Skeletal muscle satellite cell (primary cell): ENCODE data around the gene SDHAF4.
"Not testable (repeated sequence)": the region's sequence is repeated elsewhere in the genome, so short reads cannot be mapped to it uniquely, and the experiment has no call there.

Experiments
- H3K27me3 ChIP-seq: 2 replicates; pipeline ENCODE4 v1.7.0; 2013; ENCODE audit warnings: low read length; ENCODE audit not compliant: control insufficient read depth, insufficient read depth
- H3K36me3 ChIP-seq: 2 replicates; pipeline ENCODE4 v1.7.0; 2013; ENCODE audit warnings: mild to moderate bottlenecking, control low read depth, low read length; ENCODE audit not compliant: insufficient read depth
- H3K4me1 ChIP-seq: 2 replicates; pipeline ENCODE4 v1.7.0; 2013; ENCODE audit warnings: low read length; ENCODE audit not compliant: control insufficient read depth, insufficient read depth
- H3K4me2 ChIP-seq: 2 replicates; pipeline ENCODE4 v1.7.0; 2013; ENCODE audit warnings: mild to moderate bottlenecking, low read length
- H3K4me3 ChIP-seq: 2 replicates; pipeline ENCODE4 v1.7.0; 2013; ENCODE audit warnings: low read length
- H3K9ac ChIP-seq: 2 replicates; pipeline ENCODE4 v1.7.0; 2013; ENCODE audit warnings: mild to moderate bottlenecking, low read depth, low read length, moderate library complexity
- H3K9me3 ChIP-seq: replicated peaks from 2 replicates; pipeline ENCODE4 v1.7.0; 2013; ENCODE audit warnings: mild to moderate bottlenecking, control low read depth, low read length

The SDHAF4 gene

GRCh38 chr6:70549327-70549726 is 17.4 kb upstream of the SDHAF4 start:
- H3K4me1 ChIP-seq: peaks cover 13% of the 10 kb centered on the region
- H3K9ac ChIP-seq: no peak overlapping the region

DNA sequence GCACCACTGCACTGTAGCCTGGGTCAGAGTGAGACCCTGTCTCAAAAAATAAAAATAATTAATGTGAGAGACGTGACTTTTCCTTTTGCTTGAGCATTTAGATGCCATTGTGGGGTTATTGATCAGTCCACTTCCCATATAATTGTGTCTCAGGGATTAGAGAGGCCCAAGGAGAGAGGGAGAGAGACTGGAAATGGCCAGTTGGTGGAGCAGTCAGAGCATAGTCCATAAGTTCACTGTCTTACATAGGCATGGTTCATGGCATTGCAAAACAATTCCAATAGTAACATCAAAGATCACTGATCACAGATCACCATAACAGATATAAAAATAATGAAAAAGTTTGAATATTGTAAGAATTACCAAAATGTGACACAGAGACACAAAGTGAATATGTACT is 15.2 kb upstream of the SDHAF4 start:
- no peak overlapping the region for H3K4me2 ChIP-seq
- no peaks in the 10 kb centered on the region for H3K36me3 ChIP-seq
- H3K4me3 ChIP-seq: no peak overlapping the region
- H3K9me3 ChIP-seq: no peaks in the 10 kb centered on the region
- H3K27me3 ChIP-seq: no peaks in the 10 kb centered on the region
- H3K9ac ChIP-seq: no peak overlapping the region
- peaks cover 13% of the 10 kb centered on the region for H3K4me1 ChIP-seq

More at GRCh38 chr6:70549327-70549726, 17.4 kb upstream of the SDHAF4 start:
- no peaks in the 10 kb centered on the region for H3K36me3 ChIP-seq
- H3K27me3 ChIP-seq: no peaks in the 10 kb centered on the region
- no peak overlapping the region for H3K4me2 ChIP-seq
- H3K9me3 ChIP-seq: no peaks in the 10 kb centered on the region
- no peak overlapping the region for H3K4me3 ChIP-seq

GRCh38 chr6:70552286-70552940 is 14.3 kb upstream of the SDHAF4 start:
- H3K9me3 ChIP-seq, H3K36me3 ChIP-seq, H3K27me3 ChIP-seq, H3K4me3 ChIP-seq, H3K9ac ChIP-seq, H3K4me2 ChIP-seq: not testable (repeated sequence)
- peaks cover 13% of the 10 kb centered on the region for H3K4me1 ChIP-seq

- H3K27me3 ChIP-seq: no peaks in the 10 kb centered on the region
- H3K36me3 ChIP-seq: no peaks in the 10 kb centered on the region
- H3K9ac ChIP-seq: no peak overlapping the region
- H3K9me3 ChIP-seq: no peaks in the 10 kb centered on the region
- peaks cover 9% of the 10 kb centered on the region for H3K4me1 ChIP-seq
- no peak overlapping the region for H3K4me3 ChIP-seq
- no peak overlapping the region for H3K4me2 ChIP-seq
Measured at GRCh38 chr6:70552974-70553373, 13.8 kb upstream of the SDHAF4 start.

- Histone ChIP-seq H3K9me3 (no peaks in the 10 kb centered on the region), H3K27me3 (no peaks in the 10 kb centered on the region), H3K4me1 (no peaks in the 10 kb centered on the region), H3K4me3 (no peak overlapping the region), H3K4me2 (no peak overlapping the region), H3K9ac (no peak overlapping the region), H3K36me3 (no peaks in the 10 kb centered on the region)
Measured at GRCh38 chr6:70557998-70558397, 8.7 kb upstream of the SDHAF4 start.

GRCh38 chr6:70562401-70562800 is 4.3 kb upstream of the SDHAF4 start:
- H3K4me2 ChIP-seq, H3K9ac ChIP-seq, H3K9me3 ChIP-seq, H3K27me3 ChIP-seq, H3K4me1 ChIP-seq, H3K4me3 ChIP-seq, H3K36me3 ChIP-seq: not testable (repeated sequence)

GRCh38 chr6:70563530-70563929 is 3.2 kb upstream of the SDHAF4 start:
- Histone ChIP-seq H3K27me3 (no peaks in the 10 kb centered on the region), H3K4me3 (no peak overlapping the region), H3K9ac (no peak overlapping the region), H3K4me2 (no peak overlapping the region), H3K4me1 (peaks cover 4% of the 10 kb centered on the region), H3K9me3 (no peaks in the 10 kb centered on the region), H3K36me3 (no peaks in the 10 kb centered on the region)

GRCh38 chr6:70574643-70575042 is 7.9 kb downstream of the SDHAF4 start:
- H3K4me1 ChIP-seq: no peaks in the 10 kb centered on the region
- H3K36me3 ChIP-seq: no peaks in the 10 kb centered on the region
- H3K9ac ChIP-seq: no peak overlapping the region
- no peak overlapping the region for H3K4me3 ChIP-seq
- H3K4me2 ChIP-seq: no peak overlapping the region
- H3K9me3 ChIP-seq: no peaks in the 10 kb centered on the region
- no peaks in the 10 kb centered on the region for H3K27me3 ChIP-seq

DNA sequence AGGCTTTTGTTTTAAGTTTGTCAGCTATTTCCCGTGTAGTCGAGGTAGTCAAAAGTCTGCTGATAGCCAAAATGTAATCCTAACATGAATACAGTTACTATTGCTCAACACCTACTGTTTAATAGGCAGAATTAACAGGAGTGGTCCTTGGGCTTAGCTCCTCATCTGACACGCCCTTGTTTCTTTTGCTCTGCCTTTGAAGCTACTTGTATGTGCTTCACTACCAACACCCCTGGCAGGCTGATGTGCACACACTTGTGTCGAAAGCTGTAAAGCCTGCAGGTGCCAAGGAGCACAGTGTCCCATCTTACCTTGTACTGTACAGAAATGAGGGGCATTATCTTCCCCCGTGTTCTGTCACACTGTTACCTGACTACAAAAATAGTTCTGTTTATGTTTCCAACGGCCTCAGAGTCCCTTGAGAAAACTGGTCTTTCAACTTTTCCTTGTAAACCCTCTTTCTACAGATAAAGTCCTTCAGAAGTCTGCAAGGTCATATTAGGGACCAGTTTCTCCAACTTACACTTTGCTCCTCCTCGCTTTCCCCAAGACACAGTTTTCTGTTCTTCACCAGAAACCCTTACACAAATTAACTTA is 9.3 kb downstream of the SDHAF4 start:
- H3K9ac ChIP-seq: no peak overlapping the region
- H3K36me3 ChIP-seq: peaks cover 5% of the 10 kb centered on the region
- H3K4me1 ChIP-seq: no peaks in the 10 kb centered on the region
- no peaks in the 10 kb centered on the region for H3K9me3 ChIP-seq
- H3K4me2 ChIP-seq: no peak overlapping the region
- H3K4me3 ChIP-seq: no peak overlapping the region
- no peaks in the 10 kb centered on the region for H3K27me3 ChIP-seq

- Histone ChIP-seq H3K27me3 (no peaks in the 10 kb centered on the region), H3K9ac (no peak overlapping the region), H3K9me3 (no peaks in the 10 kb centered on the region), H3K36me3 (peaks cover 3% of the 10 kb centered on the region), H3K4me3 (no peak overlapping the region), H3K4me2 (no peak overlapping the region), H3K4me1 (no peaks in the 10 kb centered on the region)
Measured at GRCh38 chr6:70586114-70586513, 19.4 kb downstream of the SDHAF4 start.

GRCh38 chr6:70590400-70590799 is 23.7 kb downstream of the SDHAF4 start:
- H3K4me1 ChIP-seq: no peaks in the 10 kb centered on the region
- H3K4me3 ChIP-seq: no peak overlapping the region
- H3K27me3 ChIP-seq: no peaks in the 10 kb centered on the region
- H3K36me3 ChIP-seq: no peaks in the 10 kb centered on the region
- H3K9ac ChIP-seq: no peak overlapping the region
- H3K4me2 ChIP-seq: no peak overlapping the region
- no peaks in the 10 kb centered on the region for H3K9me3 ChIP-seq

- Histone ChIP-seq H3K9me3 (no peaks in the 10 kb centered on the region), H3K4me1 (no peaks in the 10 kb centered on the region), H3K4me2 (no peak overlapping the region), H3K4me3 (no peak overlapping the region), H3K27me3 (no peaks in the 10 kb centered on the region), H3K9ac (no peak overlapping the region), H3K36me3 (no peaks in the 10 kb centered on the region)
Measured at GRCh38 chr6:70592391-70593117, 25.8 kb downstream of the SDHAF4 start.
